H1 (cell line): ENCODE results near the gene GRID1. TPM values are rescaled to one million over a fixed set of nuclear protein-coding genes. Genes with fewer than 3 reads are reported as not detected.

Experiments used
- CTCF ChIA-PET: fragments of 300-600 bp; sonication (Branson Sonifier 250); formaldehyde crosslinking; loops from one replicate; lab custom pipeline; 2021; ENCODE audit not compliant: partially characterized antibody; lab: Charles Lee
- POLR2A ChIA-PET: fragments of 300-600 bp; sonication (Branson Sonifier 250); formaldehyde crosslinking; loops from one replicate; lab custom pipeline; 2021; ENCODE audit warnings: inconsistent platforms; ENCODE audit not compliant: partially characterized antibody; lab: Charles Lee
- DNase-seq, 2 experiments: peaks; one replicate each; pipeline versions ENCODE4 v3.0.0 to v3.0.0-alpha.2; 2010 to 2022; ENCODE audit warnings: low spot score in 2 of 2, low read depth in 1 of 2, mixed read lengths in 1 of 2
- FAIRE-seq: peaks from 2 replicates; lab custom pipeline; 2011; peaks lifted over from hg19 to GRCh38; lab: Jason Lieb, UNC
- H2AFZ ChIP-seq: 2 replicates; pipeline ENCODE4 v1.8.1; 2012; ENCODE audit warnings: low read length, inconsistent platforms
- H2AK5ac ChIP-seq: 2 replicates; pipeline ENCODE4 v1.6.1; 2013; ENCODE audit warnings: low read depth, low read length
- H2BK120ac ChIP-seq: replicated peaks from 2 replicates; pipeline ENCODE3; 2013; ENCODE audit warnings: low read depth, low read length, inconsistent platforms
- H2BK12ac ChIP-seq: 2 replicates; pipeline ENCODE4 v1.6.1; 2013; ENCODE audit warnings: low read depth, low read length
- H2BK15ac ChIP-seq: 2 replicates; pipeline ENCODE4 v1.6.1; 2013; ENCODE audit warnings: low read length
- H2BK20ac ChIP-seq: 2 replicates; pipeline ENCODE4 v1.6.1; 2013; ENCODE audit warnings: low read length
- H2BK5ac ChIP-seq: 2 replicates; pipeline ENCODE4 v1.6.1; 2013; ENCODE audit warnings: low read depth, low read length
- H3K14ac ChIP-seq: 2 replicates; pipeline ENCODE4 v1.6.1; 2013; ENCODE audit warnings: inconsistent platforms; ENCODE audit not compliant: insufficient read length
- H3K18ac ChIP-seq: 2 replicates; pipeline ENCODE4 v1.6.1; 2013; ENCODE audit warnings: low read length; ENCODE audit errors: extremely low read depth
- H3K23ac ChIP-seq: 2 replicates; pipeline ENCODE4 v1.6.1; 2013; ENCODE audit warnings: inconsistent platforms; ENCODE audit not compliant: insufficient read length
- H3K23me2 ChIP-seq: 2 replicates; pipeline ENCODE4 v1.6.1; 2013; ENCODE audit warnings: low read depth, low read length
- H3K27ac ChIP-seq: 2 replicates; pipeline ENCODE4 v1.6.1; 2011; ENCODE audit warnings: low read depth, low read length, inconsistent platforms
- H3K27me3 ChIP-seq, 4 experiments: replicated peaks in 1 of 4; 1 replicate in 1 of 4; 2 replicates in 3 of 4; pipeline versions ENCODE4 v1.6.1 to v1.8.1; 2011 to 2013; ENCODE audit warnings: low read length in 3 of 4, mild to moderate bottlenecking in 3 of 4, inconsistent platforms in 2 of 4, mixed read lengths in 2 of 4, moderate library complexity in 1 of 4; ENCODE audit not compliant: control insufficient read depth in 3 of 4, insufficient read depth in 3 of 4; ENCODE audit errors: extremely low read depth in 1 of 4
- H3K36me3 ChIP-seq, 4 experiments: 2 replicates each; pipeline versions ENCODE4 v1.6.1 to v1.8.1; 2011 to 2013; ENCODE audit warnings: mild to moderate bottlenecking in 4 of 4, low read length in 3 of 4, moderate library complexity in 2 of 4, control low read depth in 1 of 4, inconsistent platforms in 1 of 4; ENCODE audit not compliant: insufficient read depth in 4 of 4, control insufficient read depth in 2 of 4
- H3K4ac ChIP-seq: replicated peaks from 2 replicates; pipeline ENCODE3; 2013; ENCODE audit warnings: low read length, low read depth, mixed read lengths, inconsistent platforms; ENCODE audit not compliant: insufficient read length
- H3K4me1 ChIP-seq, 4 experiments: replicated peaks in 1 of 4; 1 replicate in 1 of 4; 2 replicates in 3 of 4; pipeline versions ENCODE4 v1.6.1 to v1.8.1; 2011 to 2013; ENCODE audit warnings: low read length in 3 of 4, inconsistent platforms in 2 of 4, mixed read lengths in 1 of 4; ENCODE audit not compliant: insufficient read depth in 4 of 4, control insufficient read depth in 3 of 4
- H3K4me2 ChIP-seq, 2 experiments: 2 replicates each; pipeline versions ENCODE4 v1.6.1 to v1.8.1; 2011 to 2013; ENCODE audit warnings: low read depth in 2 of 2, low read length in 2 of 2, control low read depth in 1 of 2, inconsistent platforms in 1 of 2, mild to moderate bottlenecking in 1 of 2; ENCODE audit not compliant: insufficient read depth in 1 of 2
- H3K4me3 ChIP-seq, 4 experiments: fragments of 200-600, 300-600 bp in 1 of 4; sonication (generic), shearing (Covaris generic), sonication (Bioruptor Twin) in 1 of 4; 2 replicates each; pipeline versions ENCODE4 v1.5.1 to v1.8.1; 2011 to 2016; ENCODE audit warnings: low read length in 4 of 4, low read depth in 3 of 4, control low read depth in 2 of 4, inconsistent platforms in 2 of 4, mild to moderate bottlenecking in 2 of 4, mixed read lengths in 1 of 4, moderate library complexity in 1 of 4; ENCODE audit not compliant: insufficient read depth in 2 of 4; ENCODE audit errors: extremely low read depth in 1 of 4
- H3K56ac ChIP-seq: replicated peaks from 2 replicates; pipeline ENCODE3; 2013; ENCODE audit warnings: low read depth, mild to moderate bottlenecking, mixed read lengths, low read length, inconsistent platforms; ENCODE audit not compliant: insufficient read length
- H3K79me1 ChIP-seq: 2 replicates; pipeline ENCODE4 v1.6.1; 2013; ENCODE audit warnings: low read depth, low read length, control low read depth
- H3K79me2 ChIP-seq, 2 experiments: 2 replicates each; pipeline versions ENCODE4 v1.6.1 to v1.8.1; 2012 to 2013; ENCODE audit warnings: low read length in 2 of 2, mild to moderate bottlenecking in 2 of 2, inconsistent platforms in 1 of 2; ENCODE audit not compliant: insufficient read depth in 2 of 2, control insufficient read depth in 1 of 2
- H3K9ac ChIP-seq, 4 experiments: replicated peaks in 1 of 4; 1 replicate in 1 of 4; 2 replicates in 3 of 4; pipeline versions ENCODE4 v1.6.1 to v1.8.1; 2011 to 2013; ENCODE audit warnings: low read depth in 3 of 4, low read length in 3 of 4, control low read depth in 2 of 4, mild to moderate bottlenecking in 2 of 4, moderate library complexity in 2 of 4, inconsistent platforms in 1 of 4; ENCODE audit errors: extremely low read depth in 1 of 4
- H3K9me3 ChIP-seq, 2 experiments: 2 replicates each; pipeline versions ENCODE4 v1.6.1 to v1.8.1; 2012 to 2013; ENCODE audit warnings: mild to moderate bottlenecking in 2 of 2, moderate library complexity in 2 of 2, control low read depth in 1 of 2, inconsistent platforms in 1 of 2, low read depth in 1 of 2, low read length in 1 of 2, mixed read lengths in 1 of 2; ENCODE audit not compliant: insufficient read depth in 2 of 2
- H4K20me1 ChIP-seq, 2 experiments: replicated peaks in 1 of 2; 2 replicates each; pipeline versions ENCODE3 to v1.8.1; 2011 to 2013; ENCODE audit warnings: inconsistent platforms in 2 of 2, low read length in 2 of 2, mild to moderate bottlenecking in 1 of 2; ENCODE audit not compliant: insufficient read depth in 2 of 2, control insufficient read depth in 1 of 2
- H4K5ac ChIP-seq: 2 replicates; pipeline ENCODE4 v1.6.1; 2013; ENCODE audit warnings: low read length, low read depth, mixed read lengths, inconsistent platforms; ENCODE audit not compliant: insufficient read length
- H4K8ac ChIP-seq: 2 replicates; pipeline ENCODE4 v1.8.0; 2013; ENCODE audit warnings: mild to moderate bottlenecking, moderate library complexity, low read length, inconsistent platforms; ENCODE audit not compliant: insufficient read depth; ENCODE audit errors: extremely low read depth
- H4K91ac ChIP-seq: replicated peaks from 2 replicates; pipeline ENCODE3; 2013; ENCODE audit warnings: low read length, mixed read lengths, inconsistent platforms; ENCODE audit not compliant: insufficient read length
- HDAC2 ChIP-seq, 2 experiments: fragments of 300-600 bp in 1 of 2; sonication (generic) in 1 of 2; IDR thresholded peaks; 2 replicates each; pipeline ENCODE4 v1.6.1; 2011 to 2012; ENCODE audit warnings: low read depth in 2 of 2, low read length in 2 of 2, mild to moderate bottlenecking in 2 of 2, moderate library complexity in 2 of 2, borderline replicate concordance in 1 of 2, inconsistent platforms in 1 of 2
- WGBS, 2 experiments: shearing (Covaris generic) in 1 of 2; methylation state at CpG; one replicate each; pipeline versions ENCODE4 v1.1.6 to v1.1.7; 2013 to 2015; ENCODE audit warnings: low lambda C conversion rate in 2 of 2, mixed read lengths in 2 of 2, inconsistent platforms in 1 of 2, low coverage in 1 of 2, missing lambda C conversion rate in 1 of 2; ENCODE audit not compliant: insufficient replicate concordance in 2 of 2, insufficient coverage in 1 of 2, insufficient read length in 1 of 2; ENCODE audit errors: extremely low coverage in 1 of 2, missing lambda C conversion rate in 1 of 2; 5-methylcytosine and 5-hydroxymethylcytosine counted together
- polyA plus RNA-seq, 7 experiments: library from polyadenylated mRNA; depleted of rRNA in 3 of 7; stranded (reverse) in 5 of 7; unstranded in 2 of 7; fragments of >200 nt in 5 of 7; fragments of 200-250 nt in 2 of 7; gene quantifications; 1 replicate in 5 of 7; 2 replicates in 1 of 7; 4 replicates in 1 of 7; pipeline versions ENCODE4 v1.2.1 to v1.2.3, GENCODE V29; 2011 to 2013; ENCODE audit warnings: missing spikeins in 2 of 7, mixed read lengths in 2 of 7
- total RNA-seq: library from RNA; stranded (reverse); fragmentation: NEBNext Ultra II Directional; extraction: Animal tissue kit (Norgen Biotek cat#: 25700); gene quantifications from 2 replicates; pipeline ENCODE4 v1.2.1, GENCODE V29; 2021

GRID1 gene
- total and polyA plus RNA-seq, 2 of the 8 experiments (the other 6 are each of a cell fraction or from before 2014, with no cell fraction given): 0.22 to 0.30 TPM

DNA sequence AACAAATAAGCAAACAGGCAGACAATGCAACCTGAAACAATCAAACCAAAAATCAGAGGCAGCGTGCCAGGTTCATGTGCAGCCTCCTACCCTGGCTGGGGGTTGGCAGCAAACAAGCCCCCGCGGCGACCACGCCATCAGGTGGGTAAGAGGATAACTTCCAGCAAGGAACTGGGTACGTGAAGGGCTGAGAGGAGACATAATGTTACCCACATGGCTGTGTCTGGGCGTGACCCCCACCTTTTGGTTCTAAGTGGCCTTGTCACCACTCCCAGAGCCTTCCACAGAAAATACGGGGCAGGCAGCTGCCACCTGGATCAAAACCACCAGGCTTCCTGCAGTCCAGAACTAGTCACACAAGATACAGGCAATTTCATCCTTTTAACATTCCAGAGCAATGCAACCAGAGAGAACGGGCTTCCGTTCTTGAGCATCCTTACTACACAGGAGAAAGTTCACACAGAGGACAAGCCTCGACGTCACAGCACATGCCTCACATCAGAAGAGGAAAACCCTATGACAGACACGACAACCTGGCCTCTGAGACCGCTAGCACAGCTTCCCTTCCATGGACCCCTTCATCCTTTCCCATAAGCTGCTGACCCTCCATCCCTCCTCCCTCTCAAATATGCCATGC is 171.0 kb downstream of the GRID1 start:
- Histone ChIP-seq H2BK120ac (no peak overlapping the region), H2BK15ac (no peak overlapping the region), H3K9ac (no peak overlapping the region), H3K56ac (no peak overlapping the region), H3K27ac (no peak overlapping the region), H3K23me2 (no peaks in the 10 kb centered on the region; the same call in 1 of the 2 replicates), H3K14ac (no peak overlapping the region), H3K27me3 (no peaks in the 10 kb centered on the region; a peak in 1 of 7 replicates), H3K79me2 (no peaks in the 10 kb centered on the region), H2BK20ac (no peak overlapping the region), H2AK5ac (no peak overlapping the region), H4K8ac (no peak overlapping the region), H4K91ac (no peak overlapping the region), H3K9me3 (no peaks in the 10 kb centered on the region), H3K23ac (no peak overlapping the region), H3K4ac (no peak overlapping the region), H4K20me1 (no peaks in the 10 kb centered on the region), H2BK5ac (no peak overlapping the region), H3K4me3 (no peak overlapping the region), H3K79me1 (no peaks in the 10 kb centered on the region), H2BK12ac (no peak overlapping the region), H4K5ac (no peak overlapping the region), H3K36me3 (no peaks in the 10 kb centered on the region), H3K4me2 (no peak overlapping the region), H3K18ac (no peak overlapping the region), H3K4me1 (no peaks in the 10 kb centered on the region; a peak in 1 of 7 replicates), H2AFZ (no peak overlapping the region)
- no peak for DNase-seq
- POLR2A ChIA-PET: no interaction called here
- no peak for FAIRE-seq
- no peak for TF ChIP-seq HDAC2 (IDR thresholded peaks at IDR 0.05; ENCODE audit: borderline replicate concordance in 1 of 2, low read depth in 2 of 2, low read length in 2 of 2)
- CTCF ChIA-PET: interaction anchor here (1.4 kb wide), 1 partner anchor 153 kb away, joined by 3 read pairs; no protein-coding TSS in a partner anchor
- WGBS, 2 experiments: 84% methylated on average over 14 of the region's 14 CpGs; no CpG with 5 or more reads in 1 of the 2 experiments
